GM18526 (cell line): ENCODE results near the gene LRMDA.

Experiments used
- POLR2A ChIP-seq: IDR thresholded peaks from 3 replicates; pipeline ENCODE4 v1.6.1; 2011; ENCODE audit not compliant: insufficient read length; ENCODE audit errors: extremely low read depth

Gene LRMDA

DNA sequence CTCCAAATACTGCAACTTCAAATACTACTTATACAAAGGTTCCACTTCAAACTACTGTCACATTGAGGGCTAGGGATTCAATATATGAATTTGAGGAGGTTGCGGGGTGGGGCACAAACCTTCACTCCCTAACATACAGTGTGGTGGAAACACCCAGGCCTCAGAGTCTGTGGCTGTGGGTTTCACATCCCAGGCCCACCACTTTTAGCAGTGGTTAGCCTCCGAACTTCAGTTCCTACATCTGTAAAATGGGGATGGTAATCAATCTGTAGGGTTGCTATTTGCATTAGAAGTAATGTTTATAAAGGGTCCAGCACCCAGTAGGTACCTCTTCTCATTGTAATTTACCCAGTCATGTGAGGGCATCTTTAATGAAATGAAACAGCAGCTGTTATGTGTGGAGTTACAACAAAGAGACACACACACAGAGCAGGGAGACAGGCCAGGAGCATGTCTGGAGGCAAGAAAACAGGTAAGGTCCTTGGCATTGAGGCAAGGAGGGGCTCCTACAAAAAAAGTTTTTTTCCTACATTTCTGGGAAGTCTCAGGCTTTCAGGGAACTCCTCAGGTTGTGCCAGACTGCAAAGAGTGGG lies 570.9 kb downstream of the LRMDA start:
- TF ChIP-seq POLR2A, result no peak

DNA sequence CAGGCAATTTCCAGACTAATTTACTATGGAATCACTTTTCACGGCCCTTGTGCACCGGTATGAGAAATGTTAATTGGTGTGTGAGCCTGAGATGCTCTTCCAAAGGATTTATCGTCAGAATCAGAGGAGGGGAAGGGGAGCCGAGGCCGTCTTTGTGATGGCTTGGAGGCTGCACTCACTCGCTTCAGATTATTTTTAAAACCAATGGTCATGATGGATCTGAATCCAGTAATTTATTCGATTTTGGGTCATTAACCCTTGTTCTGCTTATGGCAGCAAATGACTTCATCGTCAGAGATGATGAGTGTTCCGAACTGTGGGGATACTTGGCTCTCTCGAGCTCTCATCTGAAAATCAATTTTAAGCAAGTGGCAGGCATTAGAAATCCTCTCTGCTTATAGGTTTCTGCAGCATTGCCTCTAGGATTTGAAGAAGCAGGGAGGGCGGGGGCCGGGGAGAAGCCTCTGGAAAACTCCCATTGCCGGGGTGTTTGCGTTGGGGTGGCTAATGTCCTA lies 576.3 kb downstream of the LRMDA start:
- TF ChIP-seq POLR2A, result no peak

DNA sequence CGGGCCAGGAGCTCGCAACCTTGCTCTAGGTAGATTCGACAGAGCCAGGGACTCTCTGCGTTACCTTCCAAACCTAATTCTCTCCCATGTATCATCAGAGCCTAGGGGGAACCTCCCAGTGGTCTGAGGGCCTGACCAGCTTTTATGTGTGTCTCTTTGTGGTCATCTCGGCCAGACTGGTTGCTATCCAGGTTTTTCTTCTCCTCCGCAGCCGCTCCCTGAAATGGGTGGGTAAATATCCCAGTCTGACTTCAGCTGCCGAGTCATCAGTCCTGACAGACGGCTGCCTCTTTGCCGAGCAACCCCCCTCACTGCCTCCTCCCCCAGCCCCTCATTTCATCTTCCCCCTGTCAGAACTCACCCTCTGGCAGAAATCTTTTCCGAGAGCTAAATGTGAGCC lies 578.1 kb downstream of the LRMDA start:
- TF ChIP-seq POLR2A, result no peak

DNA sequence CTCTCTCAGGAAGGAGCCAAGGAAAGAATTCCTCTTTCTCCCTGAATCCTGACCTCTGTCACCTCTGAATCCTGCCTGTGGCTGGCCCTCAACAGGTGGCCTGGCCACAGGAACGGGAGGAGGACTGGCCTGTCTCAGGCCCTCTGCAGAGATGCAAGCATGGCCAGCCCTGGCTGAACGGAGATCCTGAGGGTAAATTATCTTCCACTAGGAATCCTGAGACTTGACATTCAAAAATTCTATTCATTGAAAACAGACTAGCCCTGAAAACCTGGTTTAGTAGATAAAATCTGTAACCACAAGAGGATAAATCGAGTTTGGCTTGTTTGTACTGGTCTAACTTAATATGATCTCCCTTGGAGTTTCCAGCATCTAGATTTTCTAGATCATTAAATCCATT lies 579.3 kb downstream of the LRMDA start:
- TF ChIP-seq POLR2A, result no peak

DNA sequence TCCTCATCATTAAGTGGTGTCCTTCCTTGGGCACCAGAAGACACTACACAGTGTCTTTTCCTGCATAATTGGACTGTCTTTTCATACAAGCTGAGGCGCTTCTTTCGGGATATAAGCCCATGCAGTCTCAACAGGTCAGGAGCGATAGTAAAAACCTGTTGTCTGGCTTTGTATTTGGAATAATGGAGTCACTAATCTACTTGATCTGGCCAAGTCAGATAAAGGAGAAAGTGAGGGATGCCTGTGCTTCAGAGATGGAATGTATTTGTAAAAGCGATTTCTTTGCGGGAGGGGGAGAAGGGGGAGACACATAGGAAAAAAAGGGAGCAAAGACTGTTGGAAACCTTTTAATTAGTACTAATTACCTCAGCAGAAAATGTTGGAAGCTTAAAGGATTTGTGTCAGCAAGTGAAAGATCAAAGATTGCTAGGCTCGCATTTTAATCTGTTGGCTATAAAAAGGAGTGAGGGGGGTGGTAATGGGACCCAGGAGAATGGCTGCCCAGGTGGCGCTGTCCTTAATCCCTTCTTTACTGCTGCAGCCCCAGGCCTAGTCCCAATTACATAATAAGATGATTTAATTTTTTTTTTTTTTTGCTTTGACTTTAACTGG lies 581.4 kb downstream of the LRMDA start:
- TF ChIP-seq POLR2A, result no peak

DNA sequence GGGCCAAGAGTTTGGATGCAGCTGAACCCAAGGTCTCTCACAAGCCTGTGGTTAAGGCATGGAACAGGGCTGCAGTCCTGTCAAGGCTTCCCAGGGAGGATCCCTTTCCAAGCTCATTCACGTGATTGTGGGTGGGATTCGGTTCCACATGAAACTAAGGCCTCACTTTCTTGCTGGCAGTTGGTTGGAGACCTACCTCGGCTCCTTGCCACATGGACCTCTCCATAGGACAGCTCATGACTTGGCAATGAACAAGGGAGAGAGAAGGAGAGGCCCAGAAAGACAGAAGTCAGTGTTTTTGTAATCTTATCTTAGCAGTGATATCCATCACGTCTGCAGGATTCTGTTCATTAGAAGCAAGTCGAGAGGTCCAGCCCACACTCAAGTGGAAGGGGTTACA lies 583.8 kb downstream of the LRMDA start:
- no peak for TF ChIP-seq POLR2A

DNA sequence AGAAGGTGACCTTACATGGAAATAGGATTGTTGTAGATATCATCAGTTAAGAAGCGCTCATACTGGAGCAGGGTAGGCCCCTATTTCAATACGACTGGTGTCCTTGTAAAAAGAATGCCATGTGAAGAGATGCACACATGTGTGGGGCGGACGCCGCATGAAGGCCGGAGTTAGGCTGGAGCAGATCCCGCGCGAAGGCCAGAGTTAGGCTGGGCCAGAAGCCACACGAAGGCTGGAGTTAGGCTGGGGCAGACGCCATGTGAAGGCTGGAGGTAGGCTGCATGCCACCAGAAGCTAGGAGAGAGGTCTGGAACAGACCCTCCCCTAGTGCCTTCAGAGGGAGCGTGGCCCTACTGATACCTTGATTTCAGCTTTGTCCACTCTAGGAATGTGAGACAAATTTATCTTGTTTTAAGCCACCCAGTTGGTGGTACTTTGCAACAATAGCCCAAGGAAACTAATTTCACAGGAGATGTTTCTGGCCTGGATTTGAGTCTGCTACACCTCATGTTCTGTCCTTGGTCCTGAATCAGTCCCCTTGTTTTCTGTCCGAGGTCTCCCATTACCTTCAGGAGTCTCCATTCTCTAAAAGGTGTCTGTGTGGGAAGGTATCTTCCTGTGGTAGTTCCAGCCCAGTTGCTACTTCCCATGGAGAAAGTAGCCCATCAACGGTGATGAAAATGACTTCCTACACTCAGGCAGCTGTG lies 585.8 kb downstream of the LRMDA start:
- no peak for TF ChIP-seq POLR2A

DNA sequence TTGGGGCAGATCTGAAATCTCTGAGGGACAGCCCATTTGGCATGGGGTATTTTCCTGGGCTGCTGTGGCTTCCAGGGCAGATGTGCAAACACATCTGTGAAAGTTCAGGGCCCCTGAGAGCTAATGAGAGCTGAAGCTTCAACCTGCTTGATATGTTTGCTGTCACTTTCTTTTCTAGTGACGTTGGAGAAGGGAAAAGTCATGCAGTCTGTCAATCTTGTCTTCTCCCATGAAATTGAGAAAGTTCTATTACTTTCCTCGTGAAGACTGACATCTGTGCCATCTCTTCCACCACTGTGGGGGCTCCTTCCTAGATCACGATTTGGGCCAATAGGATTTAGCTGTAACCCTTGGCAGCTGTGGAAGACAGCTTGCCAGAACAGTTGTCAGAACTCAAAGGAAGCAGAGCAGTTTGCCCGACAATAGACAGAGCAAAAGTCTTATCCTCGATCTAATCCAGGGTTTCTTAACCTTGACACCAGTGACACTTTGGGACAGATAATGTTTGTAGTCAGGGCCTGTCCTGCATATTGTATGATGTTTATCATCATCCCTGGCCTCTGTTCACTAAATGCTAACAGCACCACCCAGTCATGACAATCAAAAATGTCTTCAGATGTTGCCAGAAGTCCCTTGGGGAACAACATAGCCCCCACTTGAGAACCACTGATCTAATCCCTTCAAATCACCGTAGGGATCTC lies 586.5 kb downstream of the LRMDA start:
- no peak for TF ChIP-seq POLR2A

DNA sequence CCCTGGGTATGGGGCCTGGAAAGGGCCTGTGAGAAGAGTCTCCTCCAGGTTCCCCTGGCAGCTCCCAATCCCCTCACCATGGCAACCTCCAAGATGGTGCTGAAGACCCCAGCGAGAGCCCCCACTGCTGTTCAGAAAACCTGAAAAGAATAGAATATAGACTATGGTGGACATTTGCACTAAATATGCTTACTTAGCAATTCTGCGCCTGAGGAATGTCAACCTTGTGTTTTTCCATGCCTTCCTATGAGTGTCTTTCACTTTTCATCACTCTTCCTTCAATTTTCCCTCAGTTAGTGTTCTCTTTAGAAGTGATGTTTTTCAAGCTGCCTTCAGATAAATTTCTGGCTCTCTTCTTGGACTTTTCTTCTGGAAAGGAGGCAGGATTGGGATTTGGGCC lies 589.2 kb downstream of the LRMDA start:
- TF ChIP-seq POLR2A, result no peak

DNA sequence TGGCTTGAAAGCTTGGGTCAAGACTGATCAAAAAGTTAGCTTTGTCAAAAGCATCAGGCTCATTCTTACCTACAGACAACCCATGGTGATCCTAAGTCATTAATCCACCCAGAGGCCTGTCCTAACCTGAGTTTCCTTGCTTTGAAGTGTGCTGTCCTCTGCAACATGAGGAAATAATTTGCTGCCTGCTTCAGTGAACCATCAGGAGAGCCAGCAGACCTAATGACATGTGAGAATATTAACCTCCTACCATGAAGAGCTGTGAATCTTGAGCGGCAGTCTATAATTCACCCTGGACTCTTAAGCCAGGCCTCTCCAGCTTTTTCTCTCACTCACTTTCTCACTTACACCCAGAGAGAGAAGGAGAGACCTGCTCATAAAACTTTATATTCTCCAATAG lies 590.0 kb downstream of the LRMDA start:
- no peak for TF ChIP-seq POLR2A

DNA sequence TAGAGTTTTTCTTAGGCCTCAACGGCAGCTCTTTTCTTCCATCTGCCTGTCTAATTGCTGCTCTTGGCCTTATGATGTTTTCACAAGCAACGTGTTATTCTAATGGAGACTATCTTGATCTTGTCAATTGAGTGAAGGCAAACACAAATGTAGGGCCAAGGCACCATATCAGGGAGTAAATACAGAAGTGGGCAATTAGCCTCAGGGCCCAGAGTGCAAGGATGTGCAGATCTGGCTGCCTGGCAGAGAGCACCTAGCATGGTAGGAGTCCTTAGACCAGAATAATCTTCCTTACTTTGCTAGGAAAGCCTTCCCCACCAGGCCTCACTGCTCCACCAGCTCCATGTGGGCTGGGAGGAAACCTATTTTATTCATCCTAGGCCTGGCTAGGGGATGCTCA lies 590.9 kb downstream of the LRMDA start:
- no peak for TF ChIP-seq POLR2A

DNA sequence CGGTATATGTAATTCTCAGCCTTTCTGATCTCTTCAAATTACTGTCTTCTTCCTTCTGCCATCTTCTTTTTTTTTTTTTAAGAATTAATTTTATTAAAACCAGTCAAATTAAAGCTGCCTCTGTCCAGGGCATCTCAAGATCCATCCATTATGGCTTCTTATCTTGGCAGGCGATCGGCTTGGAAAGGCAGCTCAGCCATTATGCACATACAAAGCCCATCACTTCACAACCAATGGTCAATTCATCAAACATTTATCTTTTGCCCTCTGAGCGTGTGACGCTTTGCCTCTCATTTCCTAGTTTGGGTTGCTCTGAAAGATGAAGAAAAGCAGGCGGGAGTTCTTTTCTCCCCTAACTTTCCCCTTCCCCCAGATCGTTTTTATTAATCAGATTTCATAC lies 591.6 kb downstream of the LRMDA start:
- no peak for TF ChIP-seq POLR2A

DNA sequence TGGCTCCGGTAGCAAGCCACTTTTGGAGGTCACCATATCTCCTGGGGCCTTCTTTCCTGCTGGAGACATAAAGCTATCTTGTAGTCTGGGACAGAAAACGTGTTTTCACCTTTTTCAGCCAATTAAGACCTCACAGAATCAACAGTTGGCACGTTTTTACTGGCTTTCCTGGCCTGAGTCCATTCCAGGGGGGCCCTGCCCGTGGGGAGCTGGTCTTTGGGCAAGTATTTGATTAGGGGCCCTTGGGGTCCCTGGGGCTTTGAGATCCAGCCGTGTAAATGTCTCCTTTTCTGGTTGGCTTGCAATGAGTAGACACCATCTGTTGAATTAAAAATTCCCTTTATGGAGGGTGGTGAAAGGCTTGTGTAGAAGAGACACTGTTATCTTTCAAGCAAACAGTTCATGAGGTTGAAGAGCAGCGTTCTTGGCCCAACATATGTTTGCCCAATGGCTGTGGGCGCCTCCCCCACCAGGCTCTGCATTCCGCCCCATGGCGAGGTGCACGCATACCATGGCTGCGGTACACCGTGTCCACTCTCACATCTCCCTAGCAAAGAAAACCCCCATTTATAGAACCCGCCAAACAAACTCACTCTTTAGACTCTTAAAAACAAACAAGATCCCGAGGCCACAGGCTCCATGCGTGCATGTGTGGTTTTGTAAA lies 593.2 kb downstream of the LRMDA start:
- TF ChIP-seq POLR2A, result no peak

DNA sequence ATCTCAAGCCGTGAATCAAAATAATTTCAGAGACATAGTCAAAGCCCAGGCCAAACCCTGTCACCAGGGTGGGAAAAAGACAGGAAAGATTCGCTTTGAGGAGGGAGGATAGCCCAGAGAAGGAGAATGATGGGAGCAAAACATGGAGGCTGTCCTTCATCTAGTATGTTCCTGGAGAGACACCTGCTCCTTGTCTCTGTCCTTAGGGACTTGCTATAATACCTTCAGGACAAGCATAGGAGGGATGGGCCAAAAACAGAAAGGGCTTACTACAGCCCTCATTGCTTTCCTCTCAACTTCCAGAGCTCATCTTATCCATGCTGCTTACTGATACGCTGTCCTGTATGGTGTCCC lies 593.7 kb downstream of the LRMDA start:
- TF ChIP-seq POLR2A, result no peak

DNA sequence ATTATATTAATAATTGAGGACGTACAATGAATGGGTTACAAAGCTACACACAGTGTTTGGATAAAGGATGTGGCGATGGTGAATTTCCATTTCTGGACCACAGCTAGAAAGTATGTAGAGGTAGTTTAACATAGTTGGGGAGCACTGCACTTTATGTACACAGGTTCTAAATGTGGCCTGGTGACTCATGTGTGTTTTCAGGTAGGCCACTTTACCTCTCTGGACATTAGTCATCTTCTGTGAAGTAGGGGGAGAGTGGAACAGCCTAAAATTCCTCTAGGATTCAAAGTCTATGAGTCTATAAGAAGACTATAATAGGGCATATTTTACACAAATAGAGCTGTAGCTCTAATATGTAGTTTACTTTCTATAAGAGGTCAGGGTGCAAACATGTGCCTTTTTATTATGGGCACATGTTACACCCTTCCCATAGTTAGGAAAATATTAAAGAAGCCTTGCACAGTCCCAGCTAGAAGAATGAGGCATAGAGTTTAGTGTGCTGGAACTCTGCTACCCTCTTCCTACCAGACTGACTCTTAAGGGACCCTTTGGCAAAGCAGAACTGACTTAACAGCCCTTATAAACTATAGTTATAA lies 594.9 kb downstream of the LRMDA start:
- TF ChIP-seq POLR2A, result no peak
